PFSK-1 (cell line): Measurements from ENCODE around the gene ARFGEF2.

ENCODE experiments used
- FOXP2 ChIP-seq: optimal IDR thresholded peaks from 2 replicates; pipeline ENCODE3; 2011; ENCODE audit warnings: borderline replicate concordance, control low read depth, inconsistent platforms; ENCODE audit not compliant: insufficient read depth; ENCODE audit errors: extremely low read length, extremely low read depth
- POLR2AphosphoS5 ChIP-seq: IDR thresholded peaks from 2 replicates; pipeline ENCODE4 v1.6.1; 2012; ENCODE audit warnings: low read depth, mild to moderate bottlenecking, control low read depth, low read length, moderate library complexity
- SIN3A ChIP-seq: IDR thresholded peaks from 2 replicates; pipeline ENCODE4 v1.6.1; 2012; ENCODE audit warnings: mild to moderate bottlenecking, low read length, moderate library complexity, borderline replicate concordance; ENCODE audit not compliant: insufficient read depth
- TAF1 ChIP-seq: IDR thresholded peaks from 2 replicates; pipeline ENCODE4 v1.6.1; 2012; ENCODE audit warnings: low read length, control low read depth, borderline replicate concordance; ENCODE audit not compliant: insufficient read depth
- TF ChIP-seq, protein P1 (sequence below), 2 experiments: IDR thresholded peaks; 2 replicates each; pipeline versions ENCODE4 v1.6.1 to v1.8.0; 2011 to 2012; ENCODE audit warnings: low read depth in 2 of 2, low read length in 2 of 2, control low read depth in 1 of 2, inconsistent platforms in 1 of 2, mild to moderate bottlenecking in 1 of 2, moderate library complexity in 1 of 2; ENCODE audit not compliant: insufficient read depth in 1 of 2

The ARFGEF2 gene

DNA sequence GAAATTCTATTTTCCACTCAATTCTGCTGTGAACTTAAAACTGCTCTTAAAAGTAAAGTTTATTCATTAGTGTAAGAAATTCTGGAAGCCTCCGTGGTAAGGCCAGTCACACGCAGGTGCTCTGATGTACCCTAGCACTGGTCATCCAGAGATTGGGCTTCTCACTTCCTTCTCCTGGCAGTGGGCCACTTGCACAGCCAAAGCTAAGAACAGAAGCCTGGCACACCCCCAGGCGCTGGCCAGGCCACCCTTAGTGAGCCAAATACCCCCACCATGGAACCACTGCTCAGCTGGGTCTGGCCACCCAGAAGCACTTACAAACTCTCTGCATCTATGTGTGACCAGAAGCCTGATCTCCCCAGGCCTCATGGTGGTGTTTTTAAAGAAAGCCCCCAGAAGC is 35.3 kb upstream of the ARFGEF2 start:
- TF ChIP-seq SIN3A (no peak), TAF1 (no peak), POLR2AphosphoS5 (no peak), FOXP2 (no peak)
- TF ChIP-seq, protein P1, sequence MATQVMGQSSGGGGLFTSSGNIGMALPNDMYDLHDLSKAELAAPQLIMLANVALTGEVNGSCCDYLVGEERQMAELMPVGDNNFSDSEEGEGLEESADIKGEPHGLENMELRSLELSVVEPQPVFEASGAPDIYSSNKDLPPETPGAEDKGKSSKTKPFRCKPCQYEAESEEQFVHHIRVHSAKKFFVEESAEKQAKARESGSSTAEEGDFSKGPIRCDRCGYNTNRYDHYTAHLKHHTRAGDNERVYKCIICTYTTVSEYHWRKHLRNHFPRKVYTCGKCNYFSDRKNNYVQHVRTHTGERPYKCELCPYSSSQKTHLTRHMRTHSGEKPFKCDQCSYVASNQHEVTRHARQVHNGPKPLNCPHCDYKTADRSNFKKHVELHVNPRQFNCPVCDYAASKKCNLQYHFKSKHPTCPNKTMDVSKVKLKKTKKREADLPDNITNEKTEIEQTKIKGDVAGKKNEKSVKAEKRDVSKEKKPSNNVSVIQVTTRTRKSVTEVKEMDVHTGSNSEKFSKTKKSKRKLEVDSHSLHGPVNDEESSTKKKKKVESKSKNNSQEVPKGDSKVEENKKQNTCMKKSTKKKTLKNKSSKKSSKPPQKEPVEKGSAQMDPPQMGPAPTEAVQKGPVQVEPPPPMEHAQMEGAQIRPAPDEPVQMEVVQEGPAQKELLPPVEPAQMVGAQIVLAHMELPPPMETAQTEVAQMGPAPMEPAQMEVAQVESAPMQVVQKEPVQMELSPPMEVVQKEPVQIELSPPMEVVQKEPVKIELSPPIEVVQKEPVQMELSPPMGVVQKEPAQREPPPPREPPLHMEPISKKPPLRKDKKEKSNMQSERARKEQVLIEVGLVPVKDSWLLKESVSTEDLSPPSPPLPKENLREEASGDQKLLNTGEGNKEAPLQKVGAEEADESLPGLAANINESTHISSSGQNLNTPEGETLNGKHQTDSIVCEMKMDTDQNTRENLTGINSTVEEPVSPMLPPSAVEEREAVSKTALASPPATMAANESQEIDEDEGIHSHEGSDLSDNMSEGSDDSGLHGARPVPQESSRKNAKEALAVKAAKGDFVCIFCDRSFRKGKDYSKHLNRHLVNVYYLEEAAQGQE (IDR thresholded peaks at IDR 0.05; ENCODE audit: insufficient read depth in 1 of 2, low read depth in 2 of 2, low read length in 2 of 2): no peak

DNA sequence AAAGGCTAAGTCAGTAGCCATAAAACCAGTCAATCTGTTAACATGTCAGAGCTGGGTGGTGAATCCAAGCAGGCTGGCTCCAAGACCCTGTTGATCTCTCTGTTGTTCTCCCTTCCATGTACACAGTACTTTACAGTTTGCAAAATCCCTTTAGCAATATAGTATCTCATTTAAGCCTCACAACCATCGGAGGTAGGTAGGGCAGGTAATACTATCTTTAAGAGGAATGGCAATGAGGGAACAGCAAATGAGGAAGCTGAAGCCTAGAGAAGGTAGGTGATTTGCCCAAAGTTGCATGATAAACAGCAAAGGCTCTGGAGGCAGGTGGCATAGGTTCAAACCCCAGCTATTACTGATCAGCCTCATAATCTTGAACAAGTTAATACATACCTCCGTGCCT is 34.7 kb upstream of the ARFGEF2 start:
- TF ChIP-seq, protein P1 (IDR thresholded peaks at IDR 0.05; ENCODE audit: insufficient read depth in 1 of 2, low read depth in 2 of 2, low read length in 2 of 2): no peak
- TF ChIP-seq POLR2AphosphoS5 (no peak), TAF1 (no peak), FOXP2 (no peak), SIN3A (no peak)

DNA sequence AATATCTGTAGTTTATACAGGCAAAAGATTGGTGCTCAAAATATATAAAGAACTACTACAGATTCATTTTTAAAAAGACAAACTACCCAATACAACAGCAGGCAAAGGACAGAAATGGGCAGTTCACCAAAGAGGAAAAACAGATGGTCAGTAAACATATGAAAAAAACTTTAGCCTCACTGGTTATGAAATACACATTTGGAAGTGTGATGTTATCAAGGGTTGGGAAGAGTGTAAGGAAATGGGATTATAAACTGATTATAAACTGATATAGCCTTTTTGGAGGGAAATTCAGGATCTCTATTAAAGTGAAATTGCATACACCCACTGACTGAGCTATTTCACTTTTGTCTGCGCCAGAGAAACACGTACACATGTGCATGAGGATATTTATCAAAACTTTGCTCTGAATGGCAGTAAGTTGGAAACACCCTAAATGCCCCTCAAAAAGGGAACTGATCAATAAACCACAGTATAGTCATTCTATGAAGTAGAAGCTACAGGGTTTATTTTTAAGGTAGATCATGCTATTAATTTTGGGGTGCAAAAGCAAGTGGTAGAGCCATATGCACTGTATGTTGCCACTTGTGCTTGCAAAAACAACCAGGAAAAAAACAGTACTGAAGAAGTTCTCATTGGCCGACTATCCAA is 32.2 kb upstream of the ARFGEF2 start:
- no peak for TF ChIP-seq TAF1
- no peak for TF ChIP-seq FOXP2
- TF ChIP-seq SIN3A: no peak
- TF ChIP-seq POLR2AphosphoS5: no peak
- TF ChIP-seq, protein P1 (IDR thresholded peaks at IDR 0.05; ENCODE audit: insufficient read depth in 1 of 2, low read depth in 2 of 2, low read length in 2 of 2): no peak

DNA sequence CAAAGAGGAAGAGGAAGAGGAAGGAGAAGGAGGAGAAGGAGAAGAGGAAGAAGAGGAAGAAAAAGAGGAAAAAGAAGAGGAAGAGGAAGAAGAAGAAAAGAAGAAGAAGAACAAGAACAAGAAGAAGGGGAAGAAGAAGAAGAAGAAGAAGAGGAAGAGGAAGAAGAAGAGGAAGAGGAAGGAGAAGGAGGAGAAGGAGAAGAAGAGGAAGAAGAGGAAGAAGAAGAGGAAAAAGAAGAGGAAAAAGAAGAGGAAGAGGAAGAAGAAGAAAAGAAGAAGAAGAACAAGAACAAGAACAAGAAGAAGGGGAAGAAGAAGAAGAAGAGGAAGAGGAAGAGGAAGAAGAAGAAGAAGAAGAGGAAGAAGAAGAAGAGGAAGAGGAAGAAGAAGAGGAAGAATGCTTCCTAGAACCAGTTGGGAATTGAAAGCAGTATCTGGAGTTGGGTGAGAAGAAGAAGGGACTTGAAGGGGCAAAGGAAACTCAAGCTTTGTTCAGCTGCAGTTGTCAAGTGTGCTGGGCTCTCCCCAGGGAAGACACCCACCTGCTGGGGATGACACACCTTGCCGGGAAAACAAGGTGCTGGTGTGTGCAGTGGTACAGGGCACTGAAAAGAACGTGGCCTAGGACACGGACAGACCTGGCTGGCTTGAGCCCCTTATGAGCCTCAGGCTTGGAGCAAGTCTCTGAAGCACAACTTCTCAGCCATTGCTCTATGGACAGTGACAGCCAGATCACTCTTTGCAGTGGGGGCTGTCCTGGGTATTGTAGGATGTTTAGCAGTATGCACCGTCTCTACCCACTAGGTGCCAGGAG is 30.1 kb upstream of the ARFGEF2 start:
- TF ChIP-seq, protein P1 (IDR thresholded peaks at IDR 0.05; ENCODE audit: insufficient read depth in 1 of 2, low read depth in 2 of 2, low read length in 2 of 2): no peak
- TF ChIP-seq FOXP2 (no peak), SIN3A (no peak), POLR2AphosphoS5 (no peak), TAF1 (no peak)
